HEK293T (cell line): ENCODE measurements around the gene CDHR3.

Experiments
- CTCF ChIA-PET: fragments of 350-600 bp; formaldehyde crosslinking; extraction: SDS; loops from one replicate; lab custom pipeline; 2021; ENCODE audit warnings: antibody characterized with exemption, inconsistent platforms; lab: Yijun Ruan, JAX
- POLR2A ChIA-PET: fragments of 350-600 bp; formaldehyde crosslinking; extraction: SDS; loops from one replicate; lab custom pipeline; 2020; ENCODE audit warnings: antibody characterized with exemption, inconsistent platforms; lab: Yijun Ruan, JAX
- DNase-seq: peaks from one replicate; pipeline ENCODE4 v3.0.0; 2012; ENCODE audit warnings: mixed read lengths; ENCODE audit errors: extremely low spot score
- ARNT ChIP-seq: fragments of 450-650 bp; IDR thresholded peaks from 2 replicates; pipeline ENCODE4 v1.6.1; 2017; ENCODE audit warnings: mild to moderate bottlenecking
- BHLHE40 ChIP-seq: fragments of 450-650 bp; IDR thresholded peaks from 2 replicates; pipeline ENCODE4 v1.6.1; 2016; ENCODE audit warnings: mild to moderate bottlenecking, moderate library complexity, borderline replicate concordance
- CTBP1 ChIP-seq: fragments of 450-650 bp; IDR thresholded peaks from 2 replicates; pipeline ENCODE4 v1.6.1; 2016; ENCODE audit warnings: borderline replicate concordance
- ELF4 ChIP-seq: fragments of 450-650 bp; IDR thresholded peaks from 2 replicates; pipeline ENCODE4 v1.6.1; 2017; ENCODE audit warnings: antibody characterized with exemption
- FOXA1 ChIP-seq: fragments of 450-650 bp; IDR thresholded peaks from 2 replicates; pipeline ENCODE4 v1.6.1; 2016; ENCODE audit warnings: mild to moderate bottlenecking
- FOXK2 ChIP-seq: fragments of 450-650 bp; IDR thresholded peaks from 2 replicates; pipeline ENCODE4 v1.6.1; 2016; ENCODE audit warnings: mild to moderate bottlenecking
- FOXM1 ChIP-seq: fragments of 450-650 bp; IDR thresholded peaks from 2 replicates; pipeline ENCODE4 v1.6.1; 2017; ENCODE audit warnings: mild to moderate bottlenecking, borderline replicate concordance
- HDGF ChIP-seq: fragments of 450-650 bp; IDR thresholded peaks from 2 replicates; pipeline ENCODE4 v1.6.1; 2017; ENCODE audit warnings: antibody characterized with exemption, borderline replicate concordance
- L3MBTL2 ChIP-seq: fragments of 450-650 bp; conservative IDR thresholded peaks from 2 replicates; pipeline ENCODE4 v1.6.1; 2016; ENCODE audit warnings: mild to moderate bottlenecking
- LEF1 ChIP-seq: fragments of 450-650 bp; IDR thresholded peaks from 2 replicates; pipeline ENCODE4 v1.6.1; 2017; ENCODE audit warnings: mild to moderate bottlenecking, borderline replicate concordance
- NFRKB ChIP-seq: fragments of 450-650 bp; IDR thresholded peaks from 2 replicates; pipeline ENCODE4 v1.6.1; 2016; ENCODE audit warnings: mild to moderate bottlenecking, moderate library complexity
- SP1 ChIP-seq: fragments of 450-650 bp; IDR thresholded peaks from 2 replicates; pipeline ENCODE4 v1.6.1; 2017
- SUZ12 ChIP-seq: fragments of 450-650 bp; IDR thresholded peaks from 2 replicates; pipeline ENCODE4 v1.6.1; 2016; ENCODE audit warnings: mild to moderate bottlenecking
- TARDBP ChIP-seq: fragments of 450-650 bp; IDR thresholded peaks from 2 replicates; pipeline ENCODE4 v1.6.1; 2016
- ZNF384 ChIP-seq: fragments of 450-650 bp; IDR thresholded peaks from 2 replicates; pipeline ENCODE4 v1.6.1; 2016
- TF ChIP-seq, protein P1 (sequence below): fragments of 450-650 bp; IDR thresholded peaks from 2 replicates; pipeline ENCODE4 v1.6.1; 2016

CDHR3 gene

DNA sequence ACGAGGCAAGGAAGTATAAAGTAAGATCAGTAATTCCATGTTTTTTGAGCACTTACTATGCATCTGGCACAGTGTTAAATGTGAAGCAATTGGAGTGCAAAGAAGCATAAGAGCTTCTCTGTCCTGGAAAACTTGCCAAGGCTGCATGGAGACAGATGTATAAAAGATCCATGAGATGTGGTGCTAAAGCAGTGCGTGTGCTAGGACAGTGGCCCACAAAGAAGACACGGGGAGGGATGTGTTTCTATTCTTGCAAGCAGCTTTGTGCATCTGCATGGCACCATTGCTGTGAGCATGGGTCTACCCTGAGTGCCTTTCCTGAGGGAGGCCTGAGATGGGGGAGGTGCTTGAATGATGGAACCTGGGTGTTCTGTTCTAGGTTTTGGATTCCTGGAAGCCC, 5.1 kb upstream of the CDHR3 start:
- ChIA-PET CTCF (no interaction called here), POLR2A (no interaction called here)
- DNase-seq, result no peak
- TF ChIP-seq HDGF, result no peak
- TF ChIP-seq ARNT, result no peak
- no peak for TF ChIP-seq TARDBP
- no peak for TF ChIP-seq FOXK2
- TF ChIP-seq FOXA1, result no peak
- TF ChIP-seq L3MBTL2, result no peak
- no peak for TF ChIP-seq ELF4
- no peak for TF ChIP-seq FOXM1
- TF ChIP-seq ZNF384, result no peak
- TF ChIP-seq CTBP1, result no peak
- TF ChIP-seq SP1, result no peak
- TF ChIP-seq, protein P1, sequence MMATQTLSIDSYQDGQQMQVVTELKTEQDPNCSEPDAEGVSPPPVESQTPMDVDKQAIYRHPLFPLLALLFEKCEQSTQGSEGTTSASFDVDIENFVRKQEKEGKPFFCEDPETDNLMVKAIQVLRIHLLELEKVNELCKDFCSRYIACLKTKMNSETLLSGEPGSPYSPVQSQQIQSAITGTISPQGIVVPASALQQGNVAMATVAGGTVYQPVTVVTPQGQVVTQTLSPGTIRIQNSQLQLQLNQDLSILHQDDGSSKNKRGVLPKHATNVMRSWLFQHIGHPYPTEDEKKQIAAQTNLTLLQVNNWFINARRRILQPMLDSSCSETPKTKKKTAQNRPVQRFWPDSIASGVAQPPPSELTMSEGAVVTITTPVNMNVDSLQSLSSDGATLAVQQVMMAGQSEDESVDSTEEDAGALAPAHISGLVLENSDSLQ, result no peak
- no peak for TF ChIP-seq BHLHE40
- TF ChIP-seq NFRKB, result no peak
- TF ChIP-seq LEF1, result no peak
- TF ChIP-seq SUZ12, result no peak

DNA sequence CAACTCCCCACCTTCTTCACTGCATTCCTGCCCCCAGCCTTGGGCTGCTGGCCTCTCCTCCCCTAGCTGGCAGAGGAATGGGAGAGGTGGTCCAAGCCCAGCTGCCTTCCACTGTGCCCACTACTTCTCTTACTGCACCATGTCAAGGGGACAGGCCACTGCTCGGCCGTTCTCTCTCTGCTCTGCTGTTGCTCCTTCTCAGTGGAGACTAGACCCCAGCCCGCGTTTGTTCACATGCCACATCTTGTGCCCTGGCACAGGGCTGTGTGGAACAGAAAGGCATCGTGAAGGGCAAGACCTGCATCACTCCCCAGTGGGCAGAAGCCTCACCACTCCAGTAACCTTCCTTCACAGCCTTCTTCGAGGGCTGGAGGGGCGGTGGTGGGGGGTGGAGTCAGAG, 711 bp upstream of the CDHR3 start:
- POLR2A ChIA-PET, result no interaction called here
- CTCF ChIA-PET, result no interaction called here
- DNase-seq, result no peak
- TF ChIP-seq ELF4 (no peak), FOXK2 (no peak), FOXA1 (no peak), BHLHE40 (no peak), TARDBP (no peak), ZNF384 (no peak), SP1 (no peak), HDGF (no peak), CTBP1 (no peak), NFRKB (no peak), ARNT (no peak), LEF1 (no peak), SUZ12 (no peak), FOXM1 (no peak)
- TF ChIP-seq, protein P1, result no peak

DNA sequence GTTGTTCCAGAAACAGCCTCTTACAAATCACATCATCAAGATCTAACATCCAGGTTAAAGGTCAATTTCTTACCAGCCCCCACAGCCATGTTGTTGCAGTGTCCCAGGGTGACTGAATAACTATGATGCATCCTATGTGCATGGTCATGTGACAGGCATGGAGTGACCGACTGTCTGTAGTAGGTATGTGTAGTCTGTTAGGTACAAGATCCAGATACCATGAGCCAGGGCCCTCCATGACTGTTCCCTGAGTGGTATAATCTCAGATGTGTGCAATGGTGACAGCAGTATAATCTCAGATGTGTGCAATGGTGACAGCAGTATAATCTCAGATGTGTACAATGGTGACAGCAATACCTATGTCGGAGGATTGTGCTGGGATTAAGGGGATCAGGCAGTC, 8.8 kb downstream of the CDHR3 start:
- no peak for DNase-seq
- CTCF ChIA-PET, result no interaction called here
- POLR2A ChIA-PET, result interaction anchor here (1.0 kb wide), 1 partner anchor 13 kb away, joined by 3 read pairs; no protein-coding TSS in a partner anchor
- TF ChIP-seq FOXK2, result no peak
- no peak for TF ChIP-seq FOXM1
- TF ChIP-seq NFRKB, result no peak
- TF ChIP-seq FOXA1, result no peak

DNA sequence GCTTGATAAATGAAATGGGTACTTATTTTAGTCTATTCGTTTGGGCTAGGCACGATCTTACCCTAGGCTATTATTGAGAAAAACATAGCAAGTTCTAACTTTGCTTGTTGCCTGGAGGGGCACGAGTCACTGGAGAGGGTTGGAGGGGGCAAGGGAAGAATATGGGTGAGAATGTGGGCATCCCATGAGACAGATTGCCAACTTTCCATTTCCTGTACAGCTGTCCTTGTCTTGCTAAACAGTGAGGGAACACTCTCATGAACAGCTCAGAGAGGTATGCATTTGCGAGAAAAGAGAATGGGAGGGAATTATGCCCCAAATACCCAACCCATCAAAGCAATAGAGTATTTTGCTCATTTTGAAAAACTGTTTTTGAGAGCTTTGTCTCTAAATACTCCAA, 9.2 kb downstream of the CDHR3 start:
- POLR2A ChIA-PET, result no interaction called here
- no peak for DNase-seq
- CTCF ChIA-PET, result no interaction called here
- TF ChIP-seq TARDBP (no peak), NFRKB (no peak)

DNA sequence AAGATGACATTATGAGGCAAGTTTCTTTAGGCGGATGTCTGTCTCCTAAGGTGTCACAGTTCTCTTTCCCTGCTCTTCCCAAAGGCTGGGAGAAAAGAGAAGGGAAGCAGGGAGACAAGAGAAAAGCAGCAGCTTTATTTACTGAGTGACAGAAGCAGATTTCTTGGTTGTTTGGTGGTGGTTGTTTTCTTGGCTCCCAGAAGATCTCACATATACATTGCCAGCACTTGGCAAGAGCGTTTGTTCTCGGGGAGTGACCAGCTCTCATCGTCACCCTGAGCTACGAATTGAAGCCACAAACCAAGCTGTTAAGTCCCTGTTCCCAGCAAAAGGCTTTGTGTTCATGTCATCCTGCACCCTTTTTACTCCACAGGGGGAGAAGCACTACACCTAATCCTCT, 11.4 kb downstream of the CDHR3 start:
- TF ChIP-seq TARDBP (no peak), ARNT (no peak), HDGF (no peak), SP1 (no peak), FOXM1 (no peak)
- no peak for DNase-seq
- ChIA-PET CTCF (no interaction called here), POLR2A (no interaction called here)

DNA sequence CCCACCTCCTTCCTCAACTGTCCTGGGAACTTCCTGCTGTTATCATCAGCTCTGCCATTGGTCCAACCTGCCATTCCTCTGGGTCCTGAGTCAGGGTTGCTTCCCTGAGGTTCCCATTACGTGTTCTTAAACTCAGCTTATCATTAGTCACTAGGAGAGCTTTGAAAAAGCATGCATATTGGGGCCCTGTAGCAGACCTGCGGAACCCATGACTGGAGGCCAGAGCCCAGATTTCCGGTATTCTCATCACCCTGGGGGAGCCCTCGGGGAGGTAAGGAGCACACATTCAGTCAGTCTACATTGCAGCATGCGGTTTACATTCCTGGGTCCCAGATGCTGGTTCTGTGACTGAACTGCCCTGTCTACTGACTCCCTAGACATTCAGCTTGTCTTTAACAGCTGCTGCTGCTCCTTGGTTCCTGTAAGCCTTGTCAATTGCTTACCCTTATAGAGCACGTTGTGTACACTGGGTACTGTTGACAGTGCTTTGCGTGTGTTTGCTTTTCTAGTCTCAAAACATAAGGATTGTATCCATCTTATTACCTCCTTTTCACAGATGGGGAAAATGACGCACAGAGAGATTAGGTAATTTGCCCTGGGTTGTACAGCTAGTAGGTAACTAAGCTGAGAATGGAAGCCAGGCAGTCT, 12.8 kb downstream of the CDHR3 start:
- CTCF ChIA-PET, result interaction anchor here (0.8 kb wide), 1 partner anchor 628 kb away, joined by 3 read pairs; no protein-coding TSS in a partner anchor
- POLR2A ChIA-PET, result no interaction called here
- no peak for DNase-seq
- no peak for TF ChIP-seq SUZ12
- no peak for TF ChIP-seq BHLHE40
- TF ChIP-seq ELF4, result no peak
- no peak for TF ChIP-seq FOXK2
- TF ChIP-seq, protein P1, result no peak
- TF ChIP-seq FOXA1, result no peak
- no peak for TF ChIP-seq L3MBTL2
- no peak for TF ChIP-seq CTBP1
- TF ChIP-seq SP1, result no peak
- no peak for TF ChIP-seq ZNF384
- no peak for TF ChIP-seq FOXM1
- no peak for TF ChIP-seq NFRKB
- TF ChIP-seq ARNT, result no peak
- no peak for TF ChIP-seq HDGF
- TF ChIP-seq LEF1, result no peak
